ENCODE data around the gene SEZ6L.

DNA sequence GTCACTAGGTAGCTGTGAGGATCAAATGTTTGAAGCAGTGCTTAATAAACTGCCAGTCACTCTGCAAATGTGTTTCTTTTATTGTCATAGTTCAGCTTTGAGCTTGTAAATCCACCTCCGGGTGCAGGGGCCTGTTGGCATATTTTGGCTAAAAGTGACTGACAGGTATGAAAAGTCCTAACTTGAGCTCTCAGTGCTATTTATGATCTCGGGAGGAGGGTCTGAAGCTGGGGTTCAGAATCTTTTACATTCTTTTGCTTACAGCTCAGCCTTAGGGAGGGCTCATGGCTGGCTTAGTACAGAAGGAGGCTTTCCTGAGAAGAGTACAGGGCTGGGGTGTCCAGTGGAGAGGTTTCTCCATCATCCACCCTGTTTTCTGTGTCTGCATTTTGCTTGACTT lies 261.3 kb downstream of the SEZ6L start:
- TF ChIP-seq GATA3 (IDR thresholded peaks at IDR 0.05; ENCODE audit: low read depth, low read length) (no peak), GATA2 (IDR thresholded peaks at IDR 0.05; ENCODE audit: low read depth, low read length) (no peak)

All from SH-SY5Y (cell line).